ENCODE data around the gene MEIS2. TPM values are rescaled to one million over a fixed set of nuclear protein-coding genes. Genes with fewer than 3 reads are reported as not detected.

Gene MEIS2
- total and polyA plus RNA-seq, 2 experiments from 2014 or later: 0.27 TPM; not detected in 1

DNA sequence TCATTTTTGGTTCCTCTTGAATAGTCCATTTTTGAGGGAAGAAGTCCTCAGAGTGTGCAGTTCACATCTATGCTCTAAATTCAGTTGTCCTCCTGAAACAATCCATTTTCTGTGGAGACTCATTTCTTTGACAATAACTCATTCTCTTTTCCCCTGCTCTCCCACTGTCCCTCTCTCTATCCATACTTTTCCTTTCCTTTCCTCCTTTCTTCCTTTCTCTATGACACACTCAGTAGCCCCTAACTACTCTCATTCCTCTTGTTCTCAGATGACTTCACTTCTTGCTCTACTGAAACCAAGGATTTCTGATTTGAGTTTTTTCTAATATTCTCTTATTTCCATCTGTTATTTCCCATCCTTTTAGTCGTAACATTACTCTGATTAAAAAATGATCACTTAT lies 16.7 kb upstream of the MEIS2 start (continued):
- TF ChIP-seq EZH2phosphoT487 (IDR thresholded peaks at IDR 0.05; ENCODE audit: unreplicated experiment) (no peak), POLR2AphosphoS5 (IDR thresholded peaks at IDR 0.05; ENCODE audit: low read depth) (no peak), CREB1 (CRISPR knock-in tag; IDR thresholded peaks at IDR 0.05; ENCODE audit: low read depth) (no peak), STAT1 (IDR thresholded peaks at IDR 0.05; ENCODE audit: unreplicated experiment) (no peak)

DNA sequence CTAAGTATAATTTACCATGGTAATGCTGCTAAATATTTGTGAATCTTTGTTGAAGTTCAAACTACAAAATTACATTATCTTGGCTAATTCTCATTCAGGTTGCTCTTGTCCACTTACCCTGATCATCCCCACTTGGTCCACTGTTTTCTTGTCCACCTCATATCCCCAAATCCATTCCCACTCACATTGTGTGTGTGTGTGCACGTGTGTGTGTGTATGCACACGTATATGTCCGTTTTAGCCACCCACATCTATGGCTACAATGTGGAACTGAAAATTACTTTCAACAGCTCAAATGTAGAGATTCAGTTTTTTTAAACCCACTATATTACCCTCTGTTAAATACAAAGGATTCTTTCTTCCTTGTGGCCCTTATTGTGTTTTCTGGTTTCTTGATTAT lies 15.2 kb upstream of the MEIS2 start:
- Histone ChIP-seq H3K4me1 (ENCODE audit: insufficient read depth) (peaks cover 34% of the 10 kb centered on the region), H3K27me3 (ENCODE audit: insufficient read depth) (peaks cover 46% of the 10 kb centered on the region), H2AFZ (no peak overlapping the region), H3K27ac (ENCODE audit: low read depth) (no peak overlapping the region), H3K36me3 (ENCODE audit: insufficient read depth) (no peaks in the 10 kb centered on the region), H3K4me3 (no peak overlapping the region), H3K9me2 (ENCODE audit: insufficient read depth) (no peaks in the 10 kb centered on the region), H3K79me2 (replicated peaks; ENCODE audit: insufficient read depth) (no peaks in the 10 kb centered on the region), H4K20me1 (replicated peaks; ENCODE audit: insufficient read depth) (no peaks in the 10 kb centered on the region), H3F3A (replicated peaks; ENCODE audit: low read depth) (no peaks in the 10 kb centered on the region), H3K4me2 (no peak overlapping the region)
- no peak overlapping the region for H3K4me3 Mint-ChIP-seq
- ATAC-seq: no peak
- peaks cover 29% of the 10 kb centered on the region for H3K27me3 Mint-ChIP-seq (ENCODE audit: insufficient read depth, low read depth, poor library complexity)
- H3K36me3 Mint-ChIP-seq (ENCODE audit: low read depth): no peaks in the 10 kb centered on the region
- no peak for TF ChIP-seq POLR2AphosphoS5 (IDR thresholded peaks at IDR 0.05; ENCODE audit: low read depth)
- TF ChIP-seq, protein P1, sequence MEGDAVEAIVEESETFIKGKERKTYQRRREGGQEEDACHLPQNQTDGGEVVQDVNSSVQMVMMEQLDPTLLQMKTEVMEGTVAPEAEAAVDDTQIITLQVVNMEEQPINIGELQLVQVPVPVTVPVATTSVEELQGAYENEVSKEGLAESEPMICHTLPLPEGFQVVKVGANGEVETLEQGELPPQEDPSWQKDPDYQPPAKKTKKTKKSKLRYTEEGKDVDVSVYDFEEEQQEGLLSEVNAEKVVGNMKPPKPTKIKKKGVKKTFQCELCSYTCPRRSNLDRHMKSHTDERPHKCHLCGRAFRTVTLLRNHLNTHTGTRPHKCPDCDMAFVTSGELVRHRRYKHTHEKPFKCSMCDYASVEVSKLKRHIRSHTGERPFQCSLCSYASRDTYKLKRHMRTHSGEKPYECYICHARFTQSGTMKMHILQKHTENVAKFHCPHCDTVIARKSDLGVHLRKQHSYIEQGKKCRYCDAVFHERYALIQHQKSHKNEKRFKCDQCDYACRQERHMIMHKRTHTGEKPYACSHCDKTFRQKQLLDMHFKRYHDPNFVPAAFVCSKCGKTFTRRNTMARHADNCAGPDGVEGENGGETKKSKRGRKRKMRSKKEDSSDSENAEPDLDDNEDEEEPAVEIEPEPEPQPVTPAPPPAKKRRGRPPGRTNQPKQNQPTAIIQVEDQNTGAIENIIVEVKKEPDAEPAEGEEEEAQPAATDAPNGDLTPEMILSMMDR (conservative IDR thresholded peaks at IDR 0.05; ENCODE audit: low read depth in 2 of 2): no peak
- no peak for TF ChIP-seq ZNF114 (CRISPR knock-in tag; IDR thresholded peaks at IDR 0.05)
- TF ChIP-seq JUNB (IDR thresholded peaks at IDR 0.05; ENCODE audit: unreplicated experiment): no peak
- TF ChIP-seq, protein P2, sequence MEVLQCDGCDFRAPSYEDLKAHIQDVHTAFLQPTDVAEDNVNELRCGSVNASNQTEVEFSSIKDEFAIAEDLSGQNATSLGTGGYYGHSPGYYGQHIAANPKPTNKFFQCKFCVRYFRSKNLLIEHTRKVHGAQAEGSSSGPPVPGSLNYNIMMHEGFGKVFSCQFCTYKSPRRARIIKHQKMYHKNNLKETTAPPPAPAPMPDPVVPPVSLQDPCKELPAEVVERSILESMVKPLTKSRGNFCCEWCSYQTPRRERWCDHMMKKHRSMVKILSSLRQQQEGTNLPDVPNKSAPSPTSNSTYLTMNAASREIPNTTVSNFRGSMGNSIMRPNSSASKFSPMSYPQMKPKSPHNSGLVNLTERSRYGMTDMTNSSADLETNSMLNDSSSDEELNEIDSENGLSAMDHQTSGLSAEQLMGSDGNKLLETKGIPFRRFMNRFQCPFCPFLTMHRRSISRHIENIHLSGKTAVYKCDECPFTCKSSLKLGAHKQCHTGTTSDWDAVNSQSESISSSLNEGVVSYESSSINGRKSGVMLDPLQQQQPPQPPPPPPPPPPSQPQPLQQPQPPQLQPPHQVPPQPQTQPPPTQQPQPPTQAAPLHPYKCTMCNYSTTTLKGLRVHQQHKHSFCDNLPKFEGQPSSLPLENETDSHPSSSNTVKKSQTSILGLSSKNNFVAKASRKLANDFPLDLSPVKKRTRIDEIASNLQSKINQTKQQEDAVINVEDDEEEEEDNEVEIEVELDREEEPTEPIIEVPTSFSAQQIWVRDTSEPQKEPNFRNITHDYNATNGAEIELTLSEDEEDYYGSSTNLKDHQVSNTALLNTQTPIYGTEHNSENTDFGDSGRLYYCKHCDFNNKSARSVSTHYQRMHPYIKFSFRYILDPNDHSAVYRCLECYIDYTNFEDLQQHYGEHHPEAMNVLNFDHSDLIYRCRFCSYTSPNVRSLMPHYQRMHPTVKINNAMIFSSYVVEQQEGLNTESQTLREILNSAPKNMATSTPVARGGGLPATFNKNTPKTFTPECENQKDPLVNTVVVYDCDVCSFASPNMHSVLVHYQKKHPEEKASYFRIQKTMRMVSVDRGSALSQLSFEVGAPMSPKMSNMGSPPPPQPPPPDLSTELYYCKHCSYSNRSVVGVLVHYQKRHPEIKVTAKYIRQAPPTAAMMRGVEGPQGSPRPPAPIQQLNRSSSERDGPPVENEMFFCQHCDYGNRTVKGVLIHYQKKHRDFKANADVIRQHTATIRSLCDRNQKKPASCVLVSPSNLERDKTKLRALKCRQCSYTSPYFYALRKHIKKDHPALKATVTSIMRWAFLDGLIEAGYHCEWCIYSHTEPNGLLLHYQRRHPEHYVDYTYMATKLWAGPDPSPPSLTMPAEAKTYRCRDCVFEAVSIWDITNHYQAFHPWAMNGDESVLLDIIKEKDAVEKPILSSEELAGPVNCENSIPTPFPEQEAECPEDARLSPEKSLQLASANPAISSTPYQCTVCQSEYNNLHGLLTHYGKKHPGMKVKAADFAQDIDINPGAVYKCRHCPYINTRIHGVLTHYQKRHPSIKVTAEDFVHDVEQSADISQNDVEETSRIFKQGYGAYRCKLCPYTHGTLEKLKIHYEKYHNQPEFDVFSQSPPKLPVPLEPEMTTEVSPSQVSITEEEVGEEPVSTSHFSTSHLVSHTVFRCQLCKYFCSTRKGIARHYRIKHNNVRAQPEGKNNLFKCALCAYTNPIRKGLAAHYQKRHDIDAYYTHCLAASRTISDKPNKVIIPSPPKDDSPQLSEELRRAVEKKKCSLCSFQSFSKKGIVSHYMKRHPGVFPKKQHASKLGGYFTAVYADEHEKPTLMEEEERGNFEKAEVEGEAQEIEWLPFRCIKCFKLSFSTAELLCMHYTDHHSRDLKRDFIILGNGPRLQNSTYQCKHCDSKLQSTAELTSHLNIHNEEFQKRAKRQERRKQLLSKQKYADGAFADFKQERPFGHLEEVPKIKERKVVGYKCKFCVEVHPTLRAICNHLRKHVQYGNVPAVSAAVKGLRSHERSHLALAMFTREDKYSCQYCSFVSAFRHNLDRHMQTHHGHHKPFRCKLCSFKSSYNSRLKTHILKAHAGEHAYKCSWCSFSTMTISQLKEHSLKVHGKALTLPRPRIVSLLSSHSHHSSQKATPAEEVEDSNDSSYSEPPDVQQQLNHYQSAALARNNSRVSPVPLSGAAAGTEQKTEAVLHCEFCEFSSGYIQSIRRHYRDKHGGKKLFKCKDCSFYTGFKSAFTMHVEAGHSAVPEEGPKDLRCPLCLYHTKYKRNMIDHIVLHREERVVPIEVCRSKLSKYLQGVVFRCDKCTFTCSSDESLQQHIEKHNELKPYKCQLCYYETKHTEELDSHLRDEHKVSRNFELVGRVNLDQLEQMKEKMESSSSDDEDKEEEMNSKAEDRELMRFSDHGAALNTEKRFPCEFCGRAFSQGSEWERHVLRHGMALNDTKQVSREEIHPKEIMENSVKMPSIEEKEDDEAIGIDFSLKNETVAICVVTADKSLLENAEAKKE (CRISPR knock-in tag; IDR thresholded peaks at IDR 0.05): no peak
- TF ChIP-seq EZH2phosphoT487 (IDR thresholded peaks at IDR 0.05; ENCODE audit: unreplicated experiment): no peak
- TF ChIP-seq, protein P3, sequence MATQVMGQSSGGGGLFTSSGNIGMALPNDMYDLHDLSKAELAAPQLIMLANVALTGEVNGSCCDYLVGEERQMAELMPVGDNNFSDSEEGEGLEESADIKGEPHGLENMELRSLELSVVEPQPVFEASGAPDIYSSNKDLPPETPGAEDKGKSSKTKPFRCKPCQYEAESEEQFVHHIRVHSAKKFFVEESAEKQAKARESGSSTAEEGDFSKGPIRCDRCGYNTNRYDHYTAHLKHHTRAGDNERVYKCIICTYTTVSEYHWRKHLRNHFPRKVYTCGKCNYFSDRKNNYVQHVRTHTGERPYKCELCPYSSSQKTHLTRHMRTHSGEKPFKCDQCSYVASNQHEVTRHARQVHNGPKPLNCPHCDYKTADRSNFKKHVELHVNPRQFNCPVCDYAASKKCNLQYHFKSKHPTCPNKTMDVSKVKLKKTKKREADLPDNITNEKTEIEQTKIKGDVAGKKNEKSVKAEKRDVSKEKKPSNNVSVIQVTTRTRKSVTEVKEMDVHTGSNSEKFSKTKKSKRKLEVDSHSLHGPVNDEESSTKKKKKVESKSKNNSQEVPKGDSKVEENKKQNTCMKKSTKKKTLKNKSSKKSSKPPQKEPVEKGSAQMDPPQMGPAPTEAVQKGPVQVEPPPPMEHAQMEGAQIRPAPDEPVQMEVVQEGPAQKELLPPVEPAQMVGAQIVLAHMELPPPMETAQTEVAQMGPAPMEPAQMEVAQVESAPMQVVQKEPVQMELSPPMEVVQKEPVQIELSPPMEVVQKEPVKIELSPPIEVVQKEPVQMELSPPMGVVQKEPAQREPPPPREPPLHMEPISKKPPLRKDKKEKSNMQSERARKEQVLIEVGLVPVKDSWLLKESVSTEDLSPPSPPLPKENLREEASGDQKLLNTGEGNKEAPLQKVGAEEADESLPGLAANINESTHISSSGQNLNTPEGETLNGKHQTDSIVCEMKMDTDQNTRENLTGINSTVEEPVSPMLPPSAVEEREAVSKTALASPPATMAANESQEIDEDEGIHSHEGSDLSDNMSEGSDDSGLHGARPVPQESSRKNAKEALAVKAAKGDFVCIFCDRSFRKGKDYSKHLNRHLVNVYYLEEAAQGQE (IDR thresholded peaks at IDR 0.05; ENCODE audit: unreplicated experiment): no peak
- no peak for TF ChIP-seq EZH2 (IDR thresholded peaks at IDR 0.05; ENCODE audit: low read depth, unreplicated experiment)
- no peak for TF ChIP-seq STAT1 (IDR thresholded peaks at IDR 0.05; ENCODE audit: unreplicated experiment)
- TF ChIP-seq CREB1 (CRISPR knock-in tag; IDR thresholded peaks at IDR 0.05; ENCODE audit: low read depth): no peak
- TF ChIP-seq, protein P4, sequence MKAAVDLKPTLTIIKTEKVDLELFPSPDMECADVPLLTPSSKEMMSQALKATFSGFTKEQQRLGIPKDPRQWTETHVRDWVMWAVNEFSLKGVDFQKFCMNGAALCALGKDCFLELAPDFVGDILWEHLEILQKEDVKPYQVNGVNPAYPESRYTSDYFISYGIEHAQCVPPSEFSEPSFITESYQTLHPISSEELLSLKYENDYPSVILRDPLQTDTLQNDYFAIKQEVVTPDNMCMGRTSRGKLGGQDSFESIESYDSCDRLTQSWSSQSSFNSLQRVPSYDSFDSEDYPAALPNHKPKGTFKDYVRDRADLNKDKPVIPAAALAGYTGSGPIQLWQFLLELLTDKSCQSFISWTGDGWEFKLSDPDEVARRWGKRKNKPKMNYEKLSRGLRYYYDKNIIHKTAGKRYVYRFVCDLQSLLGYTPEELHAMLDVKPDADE (IDR thresholded peaks at IDR 0.05): no peak
- TF ChIP-seq ZNF331 (CRISPR knock-in tag; IDR thresholded peaks at IDR 0.05; ENCODE audit: low read depth): no peak
- no peak for TF ChIP-seq NANOG (IDR thresholded peaks at IDR 0.05; ENCODE audit: borderline replicate concordance)
- peaks cover 35% of the 10 kb centered on the region for H3K4me1 Mint-ChIP-seq
- no peaks in the 10 kb centered on the region; the same call in 2 of the 3 replicates for H3K9me3 Mint-ChIP-seq
- H3K27ac Mint-ChIP-seq: no peak overlapping the region
- no peak for DNase-seq (ENCODE audit: low spot score)
